T-helper 2 cell treated with Interferon-gamma antibody and Interleukin-4, amounts not matched to agents 5 μg/mL and 100 μg/mL, for 36 hours (primary cell): ENCODE measurements around the gene SLC25A47.
"Not testable (repeated sequence)": the region's sequence is repeated elsewhere in the genome, so short reads cannot be mapped to it uniquely, and the experiment has no call there.

Experiments used
- DNase-seq: peaks from one replicate; pipeline ENCODE4 v3.0.0; 2021; ENCODE audit warnings: low spot score
- H3K27ac Mint-ChIP-seq: one replicate; pipeline ENCODE4 v1.8.0; 2021; ENCODE audit warnings: mild to moderate bottlenecking, mixed read lengths
- H3K27me3 Mint-ChIP-seq: one replicate; pipeline ENCODE4 v1.8.0; 2021; ENCODE audit warnings: low read depth, mixed read lengths
- H3K36me3 Mint-ChIP-seq: one replicate; pipeline ENCODE4 v1.8.0; 2021; ENCODE audit warnings: low read depth, mixed read lengths
- H3K4me1 Mint-ChIP-seq: one replicate; pipeline ENCODE4 v1.8.0; 2021; ENCODE audit warnings: low read depth, mixed read lengths
- H3K4me3 Mint-ChIP-seq: one replicate; pipeline ENCODE4 v1.8.0; 2022; ENCODE audit warnings: mild to moderate bottlenecking, moderate library complexity, mixed read lengths
- H3K9me3 Mint-ChIP-seq: one replicate; pipeline ENCODE4 v1.8.0; 2021; ENCODE audit warnings: mixed read lengths

Gene SLC25A47

GRCh38 chr14:100306101-100306997 lies 16.8 kb upstream of the SLC25A47 start, which contains the start of gene SLC25A29:
Gene SLC25A29, minus strand, starts transcription at chr14:100306444. Its CDS starts 212 bp downstream, at chr14:100306232.
- Mint-ChIP-seq H3K4me1 (peaks cover 25% of the 10 kb centered on the region), H3K27ac (no peak within 1 kb of the TSS), H3K4me3 (peak within 1 kb of the TSS; percentile 88), H3K36me3 (no peaks in the 10 kb centered on the region), H3K9me3 (no peaks in the 10 kb centered on the region), H3K27me3 (peaks cover 18% of the 10 kb centered on the region)
- DNase-seq: peak; percentile 87

GRCh38 chr14:100306998-100307765 lies 16.0 kb upstream of the SLC25A47 start:
- H3K36me3 Mint-ChIP-seq: no peaks in the 10 kb centered on the region
- H3K9me3 Mint-ChIP-seq: no peaks in the 10 kb centered on the region
- no peak for DNase-seq
- peaks cover 19% of the 10 kb centered on the region for H3K27me3 Mint-ChIP-seq
- H3K4me1 Mint-ChIP-seq: peaks cover 25% of the 10 kb centered on the region
- no peak overlapping the region for H3K27ac Mint-ChIP-seq
- peak overlapping the region; percentile 76 for H3K4me3 Mint-ChIP-seq

- H3K4me1 Mint-ChIP-seq: peaks cover 20% of the 10 kb centered on the region
- peaks cover 22% of the 10 kb centered on the region for H3K27me3 Mint-ChIP-seq
- H3K36me3 Mint-ChIP-seq: no peaks in the 10 kb centered on the region
- no peak overlapping the region for H3K27ac Mint-ChIP-seq
- H3K4me3 Mint-ChIP-seq: no peak overlapping the region
- DNase-seq: no peak
- H3K9me3 Mint-ChIP-seq: no peaks in the 10 kb centered on the region
Observed at GRCh38 chr14:100307766-100308426, 15.2 kb upstream of the SLC25A47 start.

GRCh38 chr14:100308427-100308792 lies 14.7 kb upstream of the SLC25A47 start:
- H3K27ac Mint-ChIP-seq, H3K36me3 Mint-ChIP-seq, DNase-seq, H3K9me3 Mint-ChIP-seq, H3K4me3 Mint-ChIP-seq: not testable (repeated sequence)
- peaks cover 17% of the 10 kb centered on the region for H3K4me1 Mint-ChIP-seq
- H3K27me3 Mint-ChIP-seq: peaks cover 22% of the 10 kb centered on the region

- peaks cover 22% of the 10 kb centered on the region for H3K27me3 Mint-ChIP-seq
- no peak for DNase-seq
- no peaks in the 10 kb centered on the region for H3K36me3 Mint-ChIP-seq
- peaks cover 14% of the 10 kb centered on the region for H3K4me1 Mint-ChIP-seq
- H3K4me3 Mint-ChIP-seq: no peak overlapping the region
- H3K27ac Mint-ChIP-seq: no peak overlapping the region
- H3K9me3 Mint-ChIP-seq: no peaks in the 10 kb centered on the region
Observed at GRCh38 chr14:100309028-100309737, 14.0 kb upstream of the SLC25A47 start.

GRCh38 chr14:100312110-100312876 lies 10.8 kb upstream of the SLC25A47 start:
- H3K4me3 Mint-ChIP-seq, H3K4me1 Mint-ChIP-seq, DNase-seq, H3K36me3 Mint-ChIP-seq, H3K27ac Mint-ChIP-seq, H3K9me3 Mint-ChIP-seq: not testable (repeated sequence)
- peaks cover 12% of the 10 kb centered on the region for H3K27me3 Mint-ChIP-seq

GRCh38 chr14:100312877-100313400 lies 10.2 kb upstream of the SLC25A47 start:
- H3K4me1 Mint-ChIP-seq: peaks cover 5% of the 10 kb centered on the region
- H3K4me3 Mint-ChIP-seq: no peak overlapping the region
- H3K27ac Mint-ChIP-seq: no peak overlapping the region
- no peaks in the 10 kb centered on the region for H3K36me3 Mint-ChIP-seq
- H3K27me3 Mint-ChIP-seq: peaks cover 7% of the 10 kb centered on the region
- no peak for DNase-seq
- H3K9me3 Mint-ChIP-seq: no peaks in the 10 kb centered on the region

GRCh38 chr14:100313464-100314230 lies 9.5 kb upstream of the SLC25A47 start:
- Mint-ChIP-seq H3K4me3 (no peak overlapping the region), H3K27me3 (peaks cover 5% of the 10 kb centered on the region), H3K27ac (no peak overlapping the region), H3K4me1 (peaks cover 4% of the 10 kb centered on the region), H3K9me3 (no peaks in the 10 kb centered on the region), H3K36me3 (no peaks in the 10 kb centered on the region)
- no peak for DNase-seq

GRCh38 chr14:100314724-100315123 lies 8.4 kb upstream of the SLC25A47 start:
- Mint-ChIP-seq H3K27me3 (peaks cover 3% of the 10 kb centered on the region), H3K4me1 (peaks cover 2% of the 10 kb centered on the region), H3K36me3 (no peaks in the 10 kb centered on the region), H3K27ac (no peak overlapping the region), H3K4me3 (no peak overlapping the region), H3K9me3 (no peaks in the 10 kb centered on the region)
- no peak for DNase-seq

GRCh38 chr14:100317389-100317788 lies 5.8 kb upstream of the SLC25A47 start:
- Mint-ChIP-seq H3K4me3 (peak overlapping the region; percentile 62), H3K36me3 (no peaks in the 10 kb centered on the region)

GRCh38 chr14:100317912-100318808 lies 5.0 kb upstream of the SLC25A47 start:
- H3K27ac Mint-ChIP-seq: no peak overlapping the region
- peak; percentile 60 for DNase-seq
- H3K4me1 Mint-ChIP-seq: peaks cover 2% of the 10 kb centered on the region
- no peaks in the 10 kb centered on the region for H3K9me3 Mint-ChIP-seq
- no peaks in the 10 kb centered on the region for H3K36me3 Mint-ChIP-seq
- H3K27me3 Mint-ChIP-seq: peaks cover 4% of the 10 kb centered on the region
- H3K4me3 Mint-ChIP-seq: peak overlapping the region; percentile 62

More at GRCh38 chr14:100317389-100317788, 5.8 kb upstream of the SLC25A47 start:
- Mint-ChIP-seq H3K9me3 (no peaks in the 10 kb centered on the region), H3K27me3 (peaks cover 4% of the 10 kb centered on the region), H3K27ac (no peak overlapping the region), H3K4me1 (peaks cover 2% of the 10 kb centered on the region)
- DNase-seq: no peak
